CD4-positive, alpha-beta T cell treated with Interleukin-2 at 100 ng/mL for 4 hours (primary cell): ENCODE measurements around the gene C1QTNF9B.
"Not testable (repeated sequence)": the region's sequence is repeated elsewhere in the genome, so short reads cannot be mapped to it uniquely, and the experiment has no call there.

Experiments
- DNase-seq: peaks from one replicate; pipeline ENCODE4 v3.0.0-alpha.2; 2020; ENCODE audit warnings: low spot score

C1QTNF9B gene

DNA sequence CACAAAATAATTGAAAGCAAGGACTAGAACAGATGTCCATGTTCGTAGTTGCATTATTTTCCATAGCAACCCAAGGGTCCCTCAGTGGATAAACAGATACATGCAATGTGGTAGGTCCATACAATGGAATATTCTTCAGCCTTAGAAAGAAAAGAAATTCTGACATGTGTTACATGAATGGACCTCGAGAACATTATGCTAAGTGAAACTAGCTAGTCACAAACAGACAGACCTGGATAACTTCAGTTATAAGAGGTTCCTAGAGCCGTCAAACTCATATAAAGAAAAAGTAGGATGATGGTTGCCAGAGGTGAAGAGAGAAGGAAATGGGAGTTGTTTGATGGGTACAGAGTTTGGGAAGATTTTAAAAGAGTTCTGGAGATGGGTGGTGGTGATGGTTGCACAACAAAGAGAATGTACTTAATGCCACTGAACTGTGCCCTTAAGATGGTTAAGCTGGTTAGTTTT, at the start of gene C1QTNF9B:
TSS of gene C1QTNF9B (minus strand) at position 51 of the 468 bp plus-strand sequence.
- DNase-seq, result not testable (repeated sequence)

DNA sequence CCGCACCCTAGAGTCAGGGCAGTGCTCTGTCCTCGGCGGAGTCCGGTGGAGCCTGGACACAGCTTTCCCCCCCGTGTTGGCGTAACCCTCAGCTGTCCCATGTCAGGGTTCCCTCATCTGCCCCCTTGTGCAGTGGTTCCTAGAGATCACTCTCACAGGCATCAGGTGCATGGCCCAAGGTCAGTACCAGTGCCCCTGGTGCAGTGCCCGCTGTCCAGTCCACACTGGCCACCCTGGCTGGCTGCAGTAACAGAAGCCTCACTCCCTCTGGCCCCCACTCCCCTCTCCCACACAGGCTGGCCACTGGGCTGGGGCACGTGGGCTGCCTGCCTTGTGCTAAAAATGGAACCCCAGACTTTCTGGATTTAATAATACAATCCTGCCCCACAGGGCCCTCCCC, 49.6 kb upstream of the C1QTNF9B start:
- DNase-seq, result no peak

DNA sequence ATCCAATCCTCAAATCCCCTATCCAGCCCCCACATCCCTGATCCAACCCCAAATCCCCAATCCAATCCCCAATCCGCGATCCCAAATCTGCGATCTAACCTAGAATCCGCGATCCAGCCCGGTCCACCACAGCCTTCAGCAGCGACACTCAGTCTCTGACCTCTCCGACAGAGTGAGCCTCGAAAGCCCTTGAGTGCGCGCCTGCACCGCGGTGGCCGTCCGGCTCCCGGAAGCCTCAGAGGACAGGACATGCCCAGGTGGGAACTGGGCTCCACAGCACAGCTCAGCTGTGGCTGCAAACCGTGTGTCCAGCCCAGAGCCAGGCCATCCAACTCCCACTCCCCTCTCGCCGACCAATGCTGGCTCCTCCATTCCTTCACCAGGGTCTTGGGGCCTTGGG, 48.8 kb upstream of the C1QTNF9B start:
- no peak for DNase-seq

DNA sequence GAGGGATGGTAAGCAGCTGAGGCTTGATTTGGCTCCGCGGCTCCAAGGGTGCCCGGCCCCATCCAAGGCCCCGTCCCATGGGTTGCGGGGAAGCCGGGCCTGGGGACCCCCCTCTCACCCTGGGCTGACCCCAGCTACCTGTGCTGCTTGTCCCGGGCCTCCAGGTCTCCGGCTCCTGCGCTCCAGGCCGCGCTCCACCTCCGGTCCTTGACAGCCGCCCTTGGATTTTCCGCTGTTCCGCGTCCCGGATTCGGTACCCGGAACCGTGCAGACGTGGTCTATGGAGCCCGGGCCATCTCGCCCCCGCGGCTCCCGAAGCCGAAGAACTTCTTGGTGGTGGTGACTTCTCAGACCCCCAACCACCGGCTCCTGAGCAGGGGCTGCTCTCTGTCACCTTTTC, 48.3 kb upstream of the C1QTNF9B start:
- DNase-seq, result no peak

DNA sequence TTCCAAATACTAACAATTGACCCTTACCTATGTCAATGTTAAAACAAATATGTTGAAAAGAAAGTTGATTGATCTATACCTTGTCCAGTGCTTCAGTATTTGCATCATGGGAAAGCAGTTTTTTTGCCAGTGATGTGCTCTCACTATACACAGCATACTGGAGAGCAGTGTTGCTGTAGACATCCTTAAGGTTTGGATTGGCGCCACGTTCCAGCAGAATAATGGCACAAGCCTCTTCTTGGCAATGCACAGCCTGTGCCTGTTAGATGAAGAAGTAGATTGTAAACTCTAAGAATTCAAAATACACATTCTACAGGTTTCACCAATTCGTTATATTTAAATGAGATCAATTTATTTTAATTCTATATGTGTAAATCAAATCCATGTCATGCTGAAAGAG, 43.9 kb upstream of the C1QTNF9B start:
- DNase-seq, result no peak

DNA sequence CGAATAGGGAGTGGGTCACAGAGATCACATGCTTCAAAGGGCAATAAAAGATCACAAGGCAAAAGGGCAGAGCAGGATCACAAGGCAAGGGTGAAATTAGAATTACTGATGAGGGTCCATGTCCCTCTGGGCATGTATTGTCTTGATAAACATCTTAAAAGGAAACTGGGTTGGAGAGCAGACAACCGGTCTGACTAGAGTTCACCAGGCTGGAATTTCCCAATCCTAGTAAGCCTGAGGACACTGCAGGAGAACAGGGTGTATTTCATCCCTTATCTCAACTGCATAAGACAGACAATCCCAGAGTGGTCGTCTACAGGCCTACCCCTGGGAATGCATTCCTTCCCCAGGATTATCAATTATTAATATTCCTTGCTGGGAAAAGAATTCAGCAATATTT, 42.4 kb upstream of the C1QTNF9B start:
- DNase-seq, result not testable (repeated sequence)

DNA sequence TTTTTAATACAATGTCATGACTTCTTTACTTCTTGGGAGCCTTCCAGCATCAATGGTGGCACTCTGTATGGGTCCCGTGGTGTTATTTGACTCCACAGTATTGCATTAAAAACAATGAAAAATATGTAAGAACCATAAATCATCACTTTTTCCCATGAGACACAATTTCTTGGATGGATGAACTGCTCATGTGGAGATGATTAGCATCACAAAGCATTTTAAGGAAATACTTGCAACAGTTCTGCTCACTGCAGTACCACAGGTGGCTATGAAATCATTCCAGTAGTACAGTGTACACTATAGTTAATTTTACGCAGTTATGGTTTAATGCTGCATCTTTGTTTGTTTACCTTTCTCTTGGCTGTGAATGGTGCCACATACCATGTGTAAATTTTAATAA, 37.2 kb upstream of the C1QTNF9B start:
- no peak for DNase-seq

DNA sequence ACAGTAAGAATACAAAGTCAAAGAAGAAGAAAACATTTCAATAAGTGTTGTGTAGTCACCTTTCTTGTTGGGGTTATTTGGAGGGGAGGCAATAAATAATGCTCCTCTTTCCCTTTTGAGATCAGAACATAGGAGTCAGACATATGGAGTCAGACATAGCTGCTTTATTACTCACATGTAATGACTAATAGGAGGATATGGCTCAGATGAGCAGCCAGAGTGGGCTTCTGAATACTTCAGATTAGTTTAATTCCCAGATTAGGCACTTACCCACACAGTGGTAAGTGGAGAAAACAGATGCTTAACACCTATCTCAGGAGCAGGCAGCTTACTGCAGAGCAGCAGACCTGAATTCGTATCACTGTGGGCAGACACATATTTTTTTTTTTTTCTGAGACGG, 31.7 kb upstream of the C1QTNF9B start:
- DNase-seq, result no peak

DNA sequence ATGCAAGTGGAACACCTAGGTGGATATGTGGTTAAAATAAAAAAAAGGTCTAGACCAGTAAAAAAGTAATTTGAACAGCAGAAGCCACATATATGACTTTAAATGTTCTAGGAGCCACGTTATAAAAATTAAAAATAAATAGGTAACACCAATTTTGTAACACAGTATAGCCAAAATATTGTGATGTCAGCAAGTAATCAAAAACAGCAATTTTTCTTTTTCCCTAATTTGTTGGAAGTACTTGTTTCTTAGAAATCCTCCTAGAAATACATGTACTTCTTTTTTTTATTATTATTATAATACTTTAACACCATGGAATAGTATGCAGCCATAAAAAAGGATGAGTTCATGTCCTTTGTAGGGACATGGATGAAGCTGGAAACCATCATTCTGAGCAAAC, 25.7 kb upstream of the C1QTNF9B start:
- DNase-seq, result no peak

DNA sequence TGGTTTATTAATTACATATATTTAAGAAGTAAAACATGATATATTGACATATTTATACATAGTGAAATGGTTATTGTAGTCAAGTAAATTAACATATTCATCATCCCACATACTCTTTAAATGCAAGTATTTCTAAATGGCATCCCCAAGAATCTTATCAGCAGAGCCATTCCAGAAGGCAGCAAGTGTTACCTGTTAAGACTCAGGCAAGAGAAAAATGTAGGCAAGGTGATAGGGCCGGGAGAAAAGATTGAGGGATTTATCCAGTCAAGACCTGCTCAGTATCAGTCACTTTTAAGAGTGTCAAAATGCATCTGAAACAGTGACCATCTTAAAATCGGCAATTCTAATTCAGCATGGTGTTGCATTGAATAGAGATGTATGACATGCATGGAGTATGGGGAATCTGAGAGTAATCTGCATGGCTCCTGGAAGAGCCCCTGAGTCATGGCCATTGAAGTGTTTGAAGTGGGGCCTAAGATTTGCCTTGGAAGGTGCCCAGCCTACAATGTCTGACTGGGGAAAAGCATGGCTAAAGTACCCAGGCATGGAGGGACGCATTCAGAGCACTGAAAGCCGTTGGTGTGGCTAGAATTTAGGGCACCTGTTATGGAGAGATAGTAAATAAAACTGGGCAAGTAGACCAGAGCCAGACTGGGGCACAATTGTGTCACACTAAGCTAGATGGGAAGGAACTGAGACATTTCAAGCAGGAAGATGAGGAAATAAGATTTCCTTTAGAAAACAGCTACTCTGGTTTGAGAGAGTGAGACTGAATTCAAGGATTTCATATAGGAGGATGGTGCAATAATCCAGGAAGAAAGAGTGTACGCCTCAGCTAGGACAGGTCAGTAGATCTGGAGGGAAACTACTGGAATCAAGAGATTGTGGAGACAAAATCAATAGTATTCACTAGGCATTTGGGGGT, 25.0 kb upstream of the C1QTNF9B start:
- no peak for DNase-seq

DNA sequence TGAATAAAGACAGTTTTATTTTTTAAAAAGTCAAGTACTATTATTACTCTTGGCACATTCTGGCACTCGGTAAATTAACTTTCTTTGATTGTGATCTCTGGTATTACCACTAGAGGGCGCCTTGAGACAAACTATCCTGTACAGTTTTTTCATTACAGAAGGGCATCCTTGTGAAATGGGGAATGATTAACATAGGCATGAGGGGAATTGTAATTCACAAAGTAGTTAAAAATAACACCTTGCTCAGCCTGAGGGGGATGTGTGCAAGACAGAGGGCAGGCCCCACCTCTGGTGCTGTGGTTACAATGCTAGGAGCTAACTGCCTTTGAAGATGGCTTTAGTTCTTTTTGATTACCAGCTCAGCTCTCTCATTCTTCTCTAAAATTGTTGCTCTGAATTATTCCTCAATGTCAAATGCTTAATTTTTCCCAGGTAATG, 24.2 kb upstream of the C1QTNF9B start:
- DNase-seq, result peak; percentile 55

DNA sequence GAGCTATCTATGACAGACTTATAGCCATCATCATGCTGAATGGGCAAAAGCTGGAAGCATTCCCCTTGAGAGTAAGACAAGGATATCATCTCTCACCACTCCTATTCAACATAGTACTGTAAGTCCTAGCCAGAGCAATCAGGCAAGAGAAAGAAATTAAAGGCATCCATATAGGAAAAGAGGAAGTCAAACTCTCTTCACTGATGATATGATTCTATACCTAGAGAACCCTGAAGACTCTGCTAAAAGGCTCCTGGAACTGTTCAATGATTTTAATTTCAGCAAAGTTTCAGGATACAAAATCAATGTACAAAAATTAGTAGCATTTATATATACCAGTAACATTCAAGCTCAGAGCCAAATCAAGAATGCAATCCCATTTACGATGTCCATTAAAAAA, 21.7 kb upstream of the C1QTNF9B start:
- no peak for DNase-seq

DNA sequence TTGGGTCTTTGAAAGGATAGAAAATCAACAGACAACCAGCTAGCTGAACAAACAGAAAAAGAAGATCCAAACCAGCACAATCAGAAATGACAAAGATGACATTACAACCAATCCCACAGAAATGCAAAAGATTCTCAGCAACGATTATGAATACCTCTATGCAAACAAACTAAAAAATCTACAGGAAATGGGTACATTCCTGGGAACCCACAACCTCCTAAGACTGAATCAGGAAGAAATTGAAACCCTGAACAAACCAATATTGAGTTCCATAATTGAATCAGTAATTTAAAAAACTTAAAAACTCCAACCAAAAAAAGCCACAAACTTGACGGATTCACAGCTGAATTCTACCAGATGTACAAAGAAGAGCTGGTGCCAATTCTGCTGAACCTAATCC, 20.9 kb upstream of the C1QTNF9B start:
- no peak for DNase-seq

DNA sequence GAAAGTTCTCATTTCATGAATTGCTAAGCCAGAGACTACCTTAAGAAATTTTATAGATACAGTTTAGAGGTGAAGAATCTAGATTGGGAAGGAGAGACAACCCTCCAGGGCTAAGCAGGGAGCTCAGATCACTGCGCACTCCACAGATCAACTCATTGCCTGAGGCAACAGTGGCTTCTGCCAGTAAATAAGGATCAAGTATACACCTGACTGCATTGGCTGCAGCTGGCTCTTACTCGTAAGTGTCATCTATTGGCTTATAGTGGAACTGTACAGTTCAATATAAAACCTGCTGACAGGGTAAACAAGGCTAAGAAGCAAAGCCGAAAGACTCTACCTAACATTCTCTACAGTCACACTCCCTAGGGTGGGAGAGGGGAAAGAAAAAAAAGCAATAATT, 18.0 kb upstream of the C1QTNF9B start:
- no peak for DNase-seq

DNA sequence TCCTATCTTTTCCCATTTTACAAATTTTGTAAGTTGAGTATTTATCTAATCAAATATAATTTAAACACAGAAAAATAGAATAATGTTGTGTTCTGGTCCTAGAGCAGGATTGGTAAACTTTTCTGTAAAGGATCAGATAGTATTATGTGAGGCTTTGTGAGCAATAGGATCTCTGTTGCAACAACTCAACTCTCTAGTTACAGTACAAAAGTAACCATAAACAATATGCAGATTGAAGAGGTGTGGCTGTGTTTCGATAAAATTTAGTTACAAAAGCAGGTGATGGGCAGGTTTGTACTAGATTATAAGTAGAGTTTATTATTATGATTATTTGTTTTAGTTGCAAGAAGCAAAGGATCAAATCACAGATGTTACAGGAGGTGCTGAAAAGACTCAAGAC, 15.2 kb upstream of the C1QTNF9B start:
- no peak for DNase-seq

DNA sequence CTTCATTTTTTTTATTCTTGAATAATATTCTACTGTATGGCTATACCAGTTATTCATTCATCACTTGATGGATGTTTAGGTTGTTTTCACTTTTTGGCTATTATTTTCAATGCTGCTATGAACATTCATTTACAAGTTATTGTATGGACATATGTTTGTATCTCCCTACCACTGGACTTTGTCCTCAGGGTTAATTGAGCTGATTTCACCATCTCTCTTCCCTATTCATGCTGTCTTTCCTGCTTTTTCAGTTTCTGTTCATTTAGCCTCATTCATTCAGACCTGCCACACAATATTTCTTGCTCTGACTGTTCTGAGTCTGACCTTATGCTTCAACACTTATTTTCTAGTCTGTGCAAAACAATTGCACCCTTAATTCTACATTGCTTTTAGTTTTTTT, 12.3 kb upstream of the C1QTNF9B start:
- no peak for DNase-seq

DNA sequence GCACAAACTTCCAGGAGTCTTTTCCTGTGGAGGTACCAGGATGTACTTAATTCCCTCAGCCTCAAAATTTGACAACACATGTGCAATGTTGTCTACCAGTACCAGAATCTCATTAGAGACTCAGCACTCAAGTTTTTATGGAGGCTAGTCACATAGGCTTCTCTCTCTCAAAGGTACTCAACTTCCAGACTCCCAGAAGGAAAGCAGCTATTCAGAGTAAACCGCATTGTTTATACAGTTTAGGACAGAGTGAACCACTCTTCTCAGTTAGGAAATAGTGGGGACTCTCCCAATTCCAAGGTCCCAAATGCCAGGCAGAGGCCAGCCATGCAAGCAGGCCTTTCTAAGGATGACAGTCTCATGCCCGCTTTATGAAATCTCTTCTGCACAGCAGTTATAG, 8.5 kb upstream of the C1QTNF9B start:
- DNase-seq, result no peak

DNA sequence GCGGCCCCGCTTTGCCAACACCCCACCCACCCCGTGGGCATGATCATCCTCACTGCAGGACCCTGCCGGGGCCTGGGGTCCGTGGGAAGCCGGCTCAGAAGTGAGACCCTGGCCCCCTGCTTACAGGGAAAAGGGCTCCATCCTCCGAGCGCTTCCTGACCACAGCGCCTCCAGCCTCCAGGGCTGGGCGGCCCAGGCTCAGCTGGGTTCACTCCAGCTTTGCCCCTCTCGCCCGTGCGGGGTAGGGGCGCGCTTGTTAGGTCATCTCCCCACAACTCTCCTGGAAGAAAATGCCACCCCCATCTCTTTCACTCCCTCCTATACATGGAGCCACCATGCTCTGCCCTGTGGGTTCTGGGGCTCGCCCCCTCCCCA, 6.6 kb upstream of the C1QTNF9B start:
- DNase-seq, result no peak

DNA sequence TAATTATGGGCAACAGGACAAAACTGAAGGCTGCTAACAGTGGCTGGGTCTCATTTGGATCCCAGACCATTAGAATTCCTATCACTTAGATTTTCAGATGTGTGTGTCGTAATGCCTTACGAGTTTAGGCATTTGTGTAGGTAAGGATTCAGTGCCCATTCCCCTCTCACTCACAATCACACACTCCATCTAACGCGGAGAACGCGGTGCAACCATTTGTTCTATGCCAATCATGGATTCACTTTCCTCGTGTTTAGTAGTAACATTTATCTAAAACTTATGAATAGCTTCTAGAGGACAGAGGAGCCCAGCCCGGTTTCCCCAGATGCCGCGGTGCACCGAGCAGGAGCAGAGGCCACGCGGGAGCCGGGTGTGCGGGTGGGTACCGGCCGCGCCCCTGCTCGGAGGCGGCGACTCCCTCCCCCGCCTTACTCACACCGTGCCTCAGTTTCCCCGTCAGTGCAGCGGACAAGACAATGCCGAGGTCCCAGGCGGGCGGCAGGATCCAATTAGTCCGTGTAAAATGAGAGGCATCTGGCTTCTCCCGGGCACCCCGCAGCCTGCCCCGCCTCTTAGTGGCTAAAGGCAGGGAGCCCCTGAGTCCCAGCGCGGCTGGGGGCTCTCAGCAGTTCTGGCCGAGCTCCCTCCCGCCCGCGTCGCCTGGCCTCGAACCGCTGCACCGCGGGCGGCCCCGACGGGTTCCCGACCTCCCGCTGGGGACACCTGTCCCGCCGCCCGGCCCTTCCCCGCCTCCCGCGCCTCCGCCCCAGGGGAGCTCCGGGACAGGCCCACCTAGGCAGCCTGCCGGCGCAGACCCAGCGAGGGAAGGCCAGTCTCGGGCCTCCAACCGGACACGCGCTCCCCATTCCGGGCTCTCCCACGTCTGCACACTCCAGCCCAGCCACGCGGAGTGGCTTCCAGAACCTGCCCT, 5.9 kb upstream of the C1QTNF9B start:
- no peak for DNase-seq

DNA sequence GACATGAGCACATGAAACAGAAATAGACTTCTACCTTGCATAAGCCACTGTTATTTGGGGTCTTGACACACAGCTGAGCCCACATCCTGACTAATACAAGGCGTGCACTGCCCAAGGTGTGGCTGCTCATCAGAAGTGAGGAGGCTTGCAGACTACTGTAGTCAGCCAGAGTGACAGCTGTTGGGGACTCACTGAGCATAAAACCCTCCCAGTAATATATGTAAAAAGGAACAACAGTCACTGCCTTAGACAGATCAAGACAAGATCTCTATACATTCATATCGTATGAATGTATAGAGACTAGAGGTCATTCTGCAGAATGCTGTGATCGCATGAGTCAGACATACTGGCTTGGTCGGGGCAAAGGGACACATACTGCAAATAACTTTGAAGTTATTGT, 4.1 kb upstream of the C1QTNF9B start:
- DNase-seq, result no peak

DNA sequence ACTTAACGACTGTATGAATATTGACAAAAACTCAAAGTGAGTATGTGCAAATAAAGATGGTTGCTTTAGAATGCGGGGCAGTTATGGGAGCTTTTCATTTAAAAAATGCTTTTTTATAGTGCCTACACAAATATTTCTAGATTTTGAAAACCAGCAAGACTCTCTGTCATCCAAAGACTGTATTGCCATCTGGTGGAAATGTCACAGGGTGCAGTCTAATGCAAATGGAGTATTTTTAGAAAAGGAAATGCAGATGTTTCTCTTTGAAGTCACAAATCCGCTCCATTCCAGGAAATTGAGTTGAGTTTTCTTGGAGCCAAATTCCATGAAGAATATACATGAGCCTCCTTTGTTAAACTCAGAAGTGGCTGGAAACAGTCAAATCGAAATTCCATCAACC, 2.3 kb upstream of the C1QTNF9B start:
- peak; percentile 51 for DNase-seq

DNA sequence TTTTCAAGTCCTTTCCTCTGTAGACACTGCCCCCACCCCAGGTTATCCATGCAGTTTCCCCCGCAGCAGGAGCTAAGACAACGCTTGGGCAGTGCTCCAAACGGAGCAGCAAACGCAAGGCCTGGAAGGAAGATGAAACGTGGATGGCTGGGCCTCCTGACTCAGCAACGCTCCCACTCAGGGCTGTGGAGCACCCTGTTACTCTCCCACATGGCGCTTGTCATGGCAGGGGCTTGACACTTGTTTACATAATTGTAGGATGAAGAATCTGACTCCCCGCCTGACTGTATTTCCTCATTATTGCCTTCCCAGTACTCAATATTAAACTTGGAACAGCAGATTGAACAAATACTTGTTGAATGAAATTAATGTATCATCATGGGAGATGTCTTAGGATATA, 799 bp upstream of the C1QTNF9B start:
- DNase-seq, result no peak

DNA sequence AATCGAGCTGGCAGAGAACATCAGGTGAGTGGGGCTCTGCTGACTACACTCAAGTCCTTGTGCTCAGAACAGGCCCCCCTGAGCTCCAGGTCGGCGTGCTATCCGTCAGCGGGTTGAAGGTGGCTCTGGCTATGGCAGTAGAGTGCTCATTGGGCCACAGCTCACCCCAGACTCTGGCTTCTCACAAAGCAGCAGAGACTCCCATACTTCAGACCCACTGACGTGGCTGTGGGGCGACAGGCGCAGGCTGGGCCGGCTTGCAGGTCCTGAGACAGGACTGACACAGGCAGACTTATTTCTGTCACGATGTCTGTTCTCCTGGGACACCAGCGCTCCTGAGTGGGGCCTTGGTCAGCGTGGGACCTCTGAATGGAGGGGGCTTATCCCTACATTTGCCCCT, 2.6 kb downstream of the C1QTNF9B start:
- not testable (repeated sequence) for DNase-seq
